ENCODE results near the gene RIPK4. TPM values are rescaled to one million over a fixed set of nuclear protein-coding genes. Genes with fewer than 3 reads are reported as not detected.
A peak's percentile ranks its signal among the peaks of the same experiment; 100 is the strongest.

The RIPK4 gene
- total RNA-seq, 1 donor from 2014 or later = 10.9 TPM

DNA sequence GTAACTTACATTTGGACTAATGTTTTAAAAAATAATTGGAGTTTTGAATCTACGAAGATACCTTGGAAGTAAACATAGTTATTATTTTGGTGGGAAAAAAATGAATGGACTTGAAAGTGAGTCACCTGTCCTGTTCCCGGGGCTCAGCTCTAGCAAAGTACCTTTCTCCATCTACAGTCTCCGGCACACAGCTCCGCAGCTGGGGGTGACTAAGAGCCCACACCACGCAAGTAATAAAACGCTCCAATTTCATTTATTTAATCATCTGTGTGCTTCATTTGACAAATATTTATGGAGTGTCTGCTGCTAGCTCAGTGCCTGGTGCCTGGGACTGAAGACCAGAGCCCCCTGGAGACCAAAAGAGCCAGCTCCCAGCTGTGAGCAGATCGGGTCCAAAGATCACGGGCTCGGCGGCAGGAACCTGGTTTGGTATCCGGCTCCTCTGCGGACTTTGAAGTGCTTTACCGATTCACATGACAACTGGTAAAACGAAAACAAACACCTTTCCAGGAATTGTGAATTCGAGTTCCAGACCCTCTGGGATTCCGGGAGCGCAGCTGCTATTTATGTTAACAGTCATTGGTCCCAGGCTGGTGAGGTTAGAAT, 1.7 kb upstream of the RIPK4 start:
- no peak for ATAC-seq
- Histone ChIP-seq H3K27me3 (peaks cover 74% of the 10 kb centered on the region), H3K4me1 (peaks cover 22% of the 10 kb centered on the region), H3K4me3 (peak overlapping the region; percentile 36), H3K9me3 (no peaks in the 10 kb centered on the region), H3K27ac (no peak overlapping the region), H3K36me3 (no peaks in the 10 kb centered on the region)
- intact Hi-C loops (cut with DNase I) = no loop called here
- TF ChIP-seq, protein P1, sequence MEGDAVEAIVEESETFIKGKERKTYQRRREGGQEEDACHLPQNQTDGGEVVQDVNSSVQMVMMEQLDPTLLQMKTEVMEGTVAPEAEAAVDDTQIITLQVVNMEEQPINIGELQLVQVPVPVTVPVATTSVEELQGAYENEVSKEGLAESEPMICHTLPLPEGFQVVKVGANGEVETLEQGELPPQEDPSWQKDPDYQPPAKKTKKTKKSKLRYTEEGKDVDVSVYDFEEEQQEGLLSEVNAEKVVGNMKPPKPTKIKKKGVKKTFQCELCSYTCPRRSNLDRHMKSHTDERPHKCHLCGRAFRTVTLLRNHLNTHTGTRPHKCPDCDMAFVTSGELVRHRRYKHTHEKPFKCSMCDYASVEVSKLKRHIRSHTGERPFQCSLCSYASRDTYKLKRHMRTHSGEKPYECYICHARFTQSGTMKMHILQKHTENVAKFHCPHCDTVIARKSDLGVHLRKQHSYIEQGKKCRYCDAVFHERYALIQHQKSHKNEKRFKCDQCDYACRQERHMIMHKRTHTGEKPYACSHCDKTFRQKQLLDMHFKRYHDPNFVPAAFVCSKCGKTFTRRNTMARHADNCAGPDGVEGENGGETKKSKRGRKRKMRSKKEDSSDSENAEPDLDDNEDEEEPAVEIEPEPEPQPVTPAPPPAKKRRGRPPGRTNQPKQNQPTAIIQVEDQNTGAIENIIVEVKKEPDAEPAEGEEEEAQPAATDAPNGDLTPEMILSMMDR (IDR thresholded peaks at IDR 0.05) = peak; percentile 10
- peak; percentile 67 for DNase-seq

DNA sequence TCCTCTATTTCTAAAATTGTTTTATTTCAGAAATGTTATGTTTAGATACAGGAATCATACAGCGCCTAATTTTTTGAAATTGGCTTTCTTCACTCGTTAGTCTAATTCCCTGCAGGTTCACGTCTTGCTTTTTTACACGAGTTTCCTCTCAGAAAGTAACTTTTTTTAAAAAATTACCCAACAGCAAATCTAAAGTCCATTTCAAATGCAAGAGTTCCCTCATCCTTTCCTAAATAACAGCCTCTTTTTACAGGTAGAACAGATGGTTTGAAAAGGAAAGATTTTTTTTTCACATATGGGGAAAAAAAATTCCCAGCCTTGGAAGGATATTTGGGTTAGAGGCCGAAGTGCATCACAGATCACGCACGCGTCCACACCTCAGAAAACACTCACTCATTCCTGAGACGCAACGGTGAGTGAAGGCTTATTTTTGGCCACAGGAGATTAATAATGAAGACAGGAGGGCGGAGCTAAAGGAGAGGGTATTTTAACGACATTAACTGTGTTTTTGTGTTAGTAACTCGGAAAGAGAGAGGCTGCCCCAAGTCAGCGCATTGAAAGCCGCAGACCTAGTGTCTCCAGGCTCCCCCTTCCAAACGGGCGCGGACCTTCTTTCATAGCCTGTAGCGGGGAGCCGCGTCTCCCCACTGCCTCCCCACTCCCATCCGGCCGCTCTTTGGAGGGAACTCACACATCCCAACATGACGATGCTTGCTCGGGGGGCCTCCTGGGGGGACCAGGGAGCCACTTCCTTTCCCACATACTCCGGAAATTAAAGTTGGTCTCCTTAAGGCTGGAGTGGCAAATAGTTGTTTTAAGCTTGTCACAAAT, 969 bp upstream of the RIPK4 start:
- peaks cover 73% of the 10 kb centered on the region for H3K27me3 ChIP-seq
- H3K4me1 ChIP-seq = peaks cover 24% of the 10 kb centered on the region
- ATAC-seq (no peak), DNase-seq (no peak)
- peak overlapping the region; percentile 58 for H3K4me3 ChIP-seq
- intact Hi-C loops (cut with DNase I) = no loop called here
- H3K9me3 ChIP-seq = no peaks in the 10 kb centered on the region
- no peaks in the 10 kb centered on the region for H3K36me3 ChIP-seq
- H3K27ac ChIP-seq = no peak overlapping the region
- TF ChIP-seq, protein P1 (IDR thresholded peaks at IDR 0.05) = no peak

DNA sequence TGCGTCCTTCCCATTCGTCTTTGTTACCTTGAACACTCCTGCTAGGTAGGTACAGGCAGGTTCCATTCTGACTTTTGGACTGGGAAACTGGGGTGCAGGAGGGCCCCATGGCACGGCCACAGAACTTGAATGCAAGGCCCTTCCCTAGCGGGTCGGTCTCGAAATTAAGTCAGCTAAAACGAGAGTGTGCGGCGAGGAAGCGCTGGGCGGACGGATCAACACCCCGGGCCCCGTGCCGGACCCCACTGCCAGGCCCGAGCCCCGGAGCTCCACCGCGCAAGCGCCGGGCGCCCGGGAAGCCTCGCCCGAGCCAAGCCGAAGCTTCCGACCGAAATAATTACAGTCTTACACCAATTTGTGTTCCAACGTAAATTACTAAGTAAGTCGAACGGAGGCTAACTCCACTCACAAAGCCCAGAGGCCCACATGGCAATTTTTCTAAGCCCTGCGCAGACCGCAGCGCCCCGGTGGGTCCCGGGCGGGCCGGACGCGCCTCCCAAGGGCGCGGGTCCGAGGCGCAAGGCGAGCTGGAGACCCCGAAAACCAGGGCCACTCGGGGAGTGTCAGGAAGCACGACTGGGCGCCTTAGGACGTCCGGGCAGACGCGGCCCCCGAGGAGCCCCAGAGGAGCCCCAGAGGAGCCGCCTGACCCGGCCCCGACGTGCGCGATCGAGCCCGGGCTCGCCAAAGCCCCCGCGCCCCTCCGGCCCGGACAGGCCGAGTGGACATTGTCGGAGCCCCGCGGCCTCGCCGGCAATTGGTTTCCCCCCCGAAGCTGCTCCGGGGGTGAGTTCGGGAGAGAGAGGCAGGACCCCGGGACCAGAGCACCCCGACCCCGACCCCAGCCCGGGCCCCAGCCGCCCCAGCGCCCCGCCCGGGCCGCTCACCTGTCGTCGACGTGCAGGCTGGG, 624 bp downstream of the RIPK4 start:
- H3K4me3 ChIP-seq = peak overlapping the region; percentile 58
- peaks cover 35% of the 10 kb centered on the region for H3K4me1 ChIP-seq
- TF ChIP-seq, protein P1 (IDR thresholded peaks at IDR 0.05) = no peak
- peak overlapping the region; percentile 80 for H3K27ac ChIP-seq
- peaks cover 75% of the 10 kb centered on the region for H3K27me3 ChIP-seq
- H3K9me3 ChIP-seq = no peaks in the 10 kb centered on the region
- no peak for DNase-seq
- peak; percentile 30 for ATAC-seq
- no peaks in the 10 kb centered on the region for H3K36me3 ChIP-seq
- intact Hi-C loops (cut with DNase I) = no loop called here

DNA sequence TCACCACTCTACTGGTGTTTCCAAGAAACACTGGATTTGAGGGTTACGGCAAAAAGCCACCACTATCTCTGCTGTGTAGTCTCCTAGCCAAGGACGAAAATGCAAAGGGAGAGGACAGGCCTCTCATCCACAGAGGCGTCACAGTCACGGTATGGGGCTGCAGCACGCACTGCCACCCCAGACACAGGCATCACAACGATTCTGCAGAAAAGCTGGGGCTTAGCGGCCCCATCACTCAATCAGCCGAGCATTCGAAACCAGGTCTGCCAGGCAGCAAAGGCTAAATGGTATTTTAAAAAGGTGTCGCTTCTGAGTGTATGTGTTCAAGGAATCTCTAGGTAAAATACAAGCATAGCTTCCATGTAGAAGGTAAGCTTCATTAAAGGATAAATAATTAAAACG, 1.4 kb downstream of the RIPK4 start:
- TF ChIP-seq, protein P1 (IDR thresholded peaks at IDR 0.05) = no peak
- Histone ChIP-seq H3K4me3 (peak overlapping the region; percentile 58), H3K27me3 (peaks cover 75% of the 10 kb centered on the region), H3K9me3 (no peaks in the 10 kb centered on the region), H3K4me1 (peaks cover 43% of the 10 kb centered on the region), H3K27ac (peak overlapping the region; percentile 80), H3K36me3 (no peaks in the 10 kb centered on the region)
- intact Hi-C loops (cut with DNase I) = no loop called here
- ATAC-seq = no peak
- no peak for DNase-seq

DNA sequence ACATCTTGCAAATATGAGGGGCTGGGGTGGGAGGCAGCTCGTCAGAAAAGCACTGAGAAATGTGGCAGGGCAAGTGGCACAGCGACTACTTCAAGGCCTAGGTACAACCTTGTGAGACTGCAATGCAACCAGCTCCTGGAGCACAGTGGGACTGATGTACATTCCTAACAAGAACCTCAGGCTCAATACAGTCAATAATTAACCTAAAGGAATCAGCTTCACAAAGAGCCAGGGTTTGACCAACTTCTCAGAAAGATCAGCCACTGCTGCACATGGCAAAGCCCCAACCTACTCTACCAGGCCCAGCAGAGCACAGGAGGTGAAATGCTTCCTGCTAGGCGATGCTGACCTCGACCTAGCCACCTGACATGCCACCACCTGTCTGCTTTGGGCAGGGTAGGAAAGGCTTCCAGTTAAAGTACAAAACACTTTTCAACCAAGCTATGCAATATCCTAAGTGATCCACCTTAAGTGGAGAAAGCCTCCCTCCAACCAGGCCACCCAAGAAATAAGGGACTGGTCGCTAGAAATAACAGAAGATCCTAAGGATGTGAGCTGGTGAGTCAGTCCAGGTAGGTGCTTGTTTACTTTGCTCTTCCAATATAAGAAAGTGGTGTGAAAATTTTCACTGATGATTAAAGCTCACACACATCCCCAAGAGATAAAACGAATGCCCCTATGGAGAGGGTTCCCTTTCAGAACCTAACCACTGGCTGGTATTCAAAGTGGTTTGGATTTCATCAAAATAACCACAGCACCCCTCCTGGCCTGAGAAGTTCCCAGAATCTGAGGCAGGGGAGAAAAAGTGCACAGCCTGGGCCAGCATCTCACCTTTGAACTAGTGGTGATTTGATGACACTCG, 2.1 kb downstream of the RIPK4 start:
- TF ChIP-seq, protein P1 (IDR thresholded peaks at IDR 0.05) = no peak
- H3K27ac ChIP-seq = peak overlapping the region; percentile 80

More for the DNA sequence above, 2.1 kb downstream of the RIPK4 start:
- Histone ChIP-seq H3K36me3 (no peaks in the 10 kb centered on the region), H3K4me3 (peak overlapping the region; percentile 58), H3K9me3 (no peaks in the 10 kb centered on the region), H3K27me3 (peaks cover 70% of the 10 kb centered on the region), H3K4me1 (peaks cover 43% of the 10 kb centered on the region)
- intact Hi-C loops (cut with DNase I) = no loop called here
- ATAC-seq (no peak), DNase-seq (no peak)
